Measurements from ENCODE around the gene RFX5. TPM values are rescaled to one million over a fixed set of nuclear protein-coding genes. Genes with fewer than 3 reads are reported as not detected.
"Not testable (repeated sequence)": the region's sequence is repeated elsewhere in the genome, so short reads cannot be mapped to it uniquely, and the experiment has no call there.

The RFX5 gene
- total and polyA plus RNA-seq, 2 experiments from 2014 or later, result 13.3 to 44.5 TPM

- H3K79me2 ChIP-seq (replicated peaks; ENCODE audit: insufficient read depth); H3F3A ChIP-seq (replicated peaks; ENCODE audit: low read depth); H3K27me3 ChIP-seq (ENCODE audit: insufficient read depth); H3K36me3 ChIP-seq (ENCODE audit: insufficient read depth); DNase-seq (ENCODE audit: low spot score); H3K27me3 Mint-ChIP-seq (ENCODE audit: insufficient read depth, low read depth, poor library complexity); H3K9me3 Mint-ChIP-seq; H3K27ac ChIP-seq (ENCODE audit: low read depth); H3K4me3 Mint-ChIP-seq; H3K27ac Mint-ChIP-seq; H3K36me3 Mint-ChIP-seq (ENCODE audit: low read depth); H3K4me1 Mint-ChIP-seq; ATAC-seq; H3K4me2 ChIP-seq; H3K4me3 ChIP-seq; H4K20me1 ChIP-seq (replicated peaks; ENCODE audit: insufficient read depth); H3K4me1 ChIP-seq (ENCODE audit: insufficient read depth); H3K9me2 ChIP-seq (ENCODE audit: insufficient read depth); H2AFZ ChIP-seq: not testable (repeated sequence)
These were observed 43.4 kb upstream of the RFX5 start for GRCh38 chr1:151390221-151391078.

- Histone ChIP-seq H3K4me3 (no peak overlapping the region), H2AFZ (no peak overlapping the region), H3K79me2 (replicated peaks; ENCODE audit: insufficient read depth) (no peaks in the 10 kb centered on the region), H3K4me1 (ENCODE audit: insufficient read depth) (no peaks in the 10 kb centered on the region), H3K9me2 (ENCODE audit: insufficient read depth) (no peaks in the 10 kb centered on the region), H3K27ac (ENCODE audit: low read depth) (no peak overlapping the region), H4K20me1 (replicated peaks; ENCODE audit: insufficient read depth) (no peaks in the 10 kb centered on the region), H3K36me3 (ENCODE audit: insufficient read depth) (no peaks in the 10 kb centered on the region), H3K4me2 (no peak overlapping the region), H3K27me3 (ENCODE audit: insufficient read depth) (no peaks in the 10 kb centered on the region), H3F3A (replicated peaks; ENCODE audit: low read depth) (no peaks in the 10 kb centered on the region)
- H3K36me3 Mint-ChIP-seq (ENCODE audit: low read depth), result no peaks in the 10 kb centered on the region
- ATAC-seq, result no peak
- no peaks in the 10 kb centered on the region for H3K27me3 Mint-ChIP-seq (ENCODE audit: insufficient read depth, low read depth, poor library complexity)
- H3K27ac Mint-ChIP-seq, result no peak overlapping the region
- DNase-seq (ENCODE audit: low spot score), result no peak
- no peak overlapping the region for H3K4me3 Mint-ChIP-seq
- H3K4me1 Mint-ChIP-seq, result no peaks in the 10 kb centered on the region
- H3K9me3 Mint-ChIP-seq, result peaks cover 8% of the 10 kb centered on the region
- TF ChIP-seq ETS1 (IDR thresholded peaks at IDR 0.05) (no peak), ZNF462 (CRISPR knock-in tag; IDR thresholded peaks at IDR 0.05) (no peak), ZNF114 (CRISPR knock-in tag; IDR thresholded peaks at IDR 0.05) (no peak), CREB1 (CRISPR knock-in tag; IDR thresholded peaks at IDR 0.05; ENCODE audit: low read depth) (no peak), EZH2phosphoT487 (IDR thresholded peaks at IDR 0.05; ENCODE audit: unreplicated experiment) (no peak), REST (IDR thresholded peaks at IDR 0.05; ENCODE audit: unreplicated experiment) (no peak), JUNB (IDR thresholded peaks at IDR 0.05; ENCODE audit: unreplicated experiment) (no peak), POLR2AphosphoS5 (IDR thresholded peaks at IDR 0.05; ENCODE audit: low read depth) (no peak)
These were observed 39.0 kb upstream of the RFX5 start for GRCh38 chr1:151386002-151386401.
